K562 treated with DMSO at 1 percent for 48 hours (cell line): ENCODE results near the gene ITGB7. TPM values are rescaled to one million over a fixed set of nuclear protein-coding genes. Genes with fewer than 3 reads are reported as not detected.

Experiments used
- total RNA-seq: library from RNA; unstranded; fragments of 300-600 nt; gene quantifications from 2 replicates; pipeline ENCODE4 v1.2.3, GENCODE V29; 2022; ENCODE audit warnings: low replicate concordance; ENCODE audit errors: extremely low read depth

ITGB7 gene, protein sequence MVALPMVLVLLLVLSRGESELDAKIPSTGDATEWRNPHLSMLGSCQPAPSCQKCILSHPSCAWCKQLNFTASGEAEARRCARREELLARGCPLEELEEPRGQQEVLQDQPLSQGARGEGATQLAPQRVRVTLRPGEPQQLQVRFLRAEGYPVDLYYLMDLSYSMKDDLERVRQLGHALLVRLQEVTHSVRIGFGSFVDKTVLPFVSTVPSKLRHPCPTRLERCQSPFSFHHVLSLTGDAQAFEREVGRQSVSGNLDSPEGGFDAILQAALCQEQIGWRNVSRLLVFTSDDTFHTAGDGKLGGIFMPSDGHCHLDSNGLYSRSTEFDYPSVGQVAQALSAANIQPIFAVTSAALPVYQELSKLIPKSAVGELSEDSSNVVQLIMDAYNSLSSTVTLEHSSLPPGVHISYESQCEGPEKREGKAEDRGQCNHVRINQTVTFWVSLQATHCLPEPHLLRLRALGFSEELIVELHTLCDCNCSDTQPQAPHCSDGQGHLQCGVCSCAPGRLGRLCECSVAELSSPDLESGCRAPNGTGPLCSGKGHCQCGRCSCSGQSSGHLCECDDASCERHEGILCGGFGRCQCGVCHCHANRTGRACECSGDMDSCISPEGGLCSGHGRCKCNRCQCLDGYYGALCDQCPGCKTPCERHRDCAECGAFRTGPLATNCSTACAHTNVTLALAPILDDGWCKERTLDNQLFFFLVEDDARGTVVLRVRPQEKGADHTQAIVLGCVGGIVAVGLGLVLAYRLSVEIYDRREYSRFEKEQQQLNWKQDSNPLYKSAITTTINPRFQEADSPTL
- not detected in 2 replicates for total RNA-seq

GRCh38 chr12:53207042-53207441 is at the start of gene ITGB7:
Gene ITGB7, minus strand, starts transcription at chr12:53207251. Its CDS starts 6,808 bp downstream, at chr12:53200443.

GRCh38 chr12:53231921-53232645 is 25.0 kb upstream of the ITGB7 start, which contains the start of gene RARG:
Gene RARG, minus strand, starts transcription at chr12:53232209. Its CDS starts 4,664 bp downstream, at chr12:53227545.

GRCh38 chr12:53180220-53180930 is 26.7 kb downstream of the ITGB7 start, which contains the start of the genes CSAD and ZNF740:
Gene CSAD, minus strand, starts transcription at chr12:53180925. Its CDS starts 7,455 bp downstream, at chr12:53173470.
Gene ZNF740, plus strand, starts transcription at chr12:53180722. Its CDS starts 1,262 bp downstream, at chr12:53181984.

Other genes with a start within 250 kb of the ITGB7 start
- 778 TPM in 1 of 2 replicates, not detected in the other for gene EIF4B, start 200.8 kb downstream of the ITGB7 start, total RNA-seq
- gene TNS2, start 157.2 kb downstream of the ITGB7 start, total RNA-seq, result not detected in 2 replicates
- gene SPRYD3, start 127.9 kb downstream of the ITGB7 start, total RNA-seq, result not detected in 2 replicates
- gene IGFBP6, start 109.6 kb downstream of the ITGB7 start, total RNA-seq, result not detected in 2 replicates
- not detected in 2 replicates for gene SOAT2, start 103.8 kb downstream of the ITGB7 start, total RNA-seq
- gene ZNF740, start 26.5 kb downstream of the ITGB7 start, total RNA-seq, result not detected in 2 replicates
- gene CSAD, start 26.3 kb downstream of the ITGB7 start, total RNA-seq, result not detected in 2 replicates
- gene RARG, start 25.0 kb upstream of the ITGB7 start, total RNA-seq, result not detected in 2 replicates
- gene ESPL1, start 61.0 kb upstream of the ITGB7 start, total RNA-seq, result not detected in 2 replicates
- gene PFDN5, start 88.3 kb upstream of the ITGB7 start, total RNA-seq, result not detected in 2 replicates
- not detected in 2 replicates for gene MYG1, start 92.4 kb upstream of the ITGB7 start, total RNA-seq
- 870 TPM in 1 of 2 replicates, not detected in the other for gene AAAS, start 114.4 kb upstream of the ITGB7 start, total RNA-seq
- not detected in 2 replicates for gene SP7, start 129.1 kb upstream of the ITGB7 start, total RNA-seq
- not detected in 2 replicates for gene SP1, start 172.9 kb upstream of the ITGB7 start, total RNA-seq
- gene AMHR2, start 216.6 kb upstream of the ITGB7 start, total RNA-seq, result not detected in 2 replicates
- not detected in 2 replicates for gene PRR13, start 234.5 kb upstream of the ITGB7 start, total RNA-seq
- 314 and 817 TPM in 2 replicates for gene PCBP2, start 244.9 kb upstream of the ITGB7 start, total RNA-seq